ENCODE measurements around the gene PXDN.

DNA sequence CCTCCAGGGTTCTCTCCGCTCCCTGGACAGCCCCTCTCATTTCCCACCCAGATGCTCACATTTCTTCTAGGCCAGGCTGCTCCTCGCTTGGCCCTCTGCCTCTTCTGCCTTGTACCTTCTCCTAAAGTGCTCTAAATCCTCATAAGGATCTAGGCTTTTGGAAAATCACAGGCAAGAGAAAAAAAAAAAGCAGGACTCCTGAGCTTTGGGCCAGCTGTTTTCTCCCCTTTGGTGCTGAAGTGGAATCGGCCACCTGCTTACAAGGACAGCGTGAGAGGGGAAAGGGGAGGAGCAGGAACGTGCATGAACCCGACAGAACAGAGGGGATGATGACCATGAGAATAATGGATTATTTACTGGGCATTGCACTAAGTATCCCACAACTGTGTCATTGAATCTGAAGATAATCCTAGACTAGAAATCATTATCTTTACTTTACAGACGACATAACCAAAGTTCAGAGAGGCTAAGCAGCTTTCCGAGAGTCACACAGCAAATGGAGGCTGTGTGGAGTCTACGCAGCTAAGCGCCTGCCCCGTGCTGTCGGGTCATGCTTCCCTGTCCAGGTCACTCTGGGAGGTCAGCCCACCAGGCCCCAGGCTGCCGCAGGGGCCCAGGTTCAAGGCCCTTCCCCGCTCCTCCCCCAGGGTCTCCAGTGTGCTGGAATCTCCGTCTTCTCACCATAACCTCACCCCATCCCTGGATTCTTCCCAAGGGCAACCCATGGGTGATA lies 141.9 kb downstream of the PXDN start:
- TF ChIP-seq BHLHE40 (IDR thresholded peaks at IDR 0.05; ENCODE audit: low read depth, low read length) (no peak), POLR2A (IDR thresholded peaks at IDR 0.05; ENCODE audit: low read depth, low read length) (no peak), CEBPB (IDR thresholded peaks at IDR 0.05; ENCODE audit: low read depth, low read length) (no peak), SMC3 (IDR thresholded peaks at IDR 0.05; ENCODE audit: low read depth, low read length) (no peak), RAD21 (IDR thresholded peaks at IDR 0.05; ENCODE audit: low read length) (no peak), CHD1 (IDR thresholded peaks at IDR 0.05; ENCODE audit: low read depth, low read length) (no peak), MAFK (IDR thresholded peaks at IDR 0.05; ENCODE audit: low read depth, low read length) (no peak), RFX5 (IDR thresholded peaks at IDR 0.05; ENCODE audit: low read depth, low read length) (no peak)
- TF ChIP-seq, protein P1, sequence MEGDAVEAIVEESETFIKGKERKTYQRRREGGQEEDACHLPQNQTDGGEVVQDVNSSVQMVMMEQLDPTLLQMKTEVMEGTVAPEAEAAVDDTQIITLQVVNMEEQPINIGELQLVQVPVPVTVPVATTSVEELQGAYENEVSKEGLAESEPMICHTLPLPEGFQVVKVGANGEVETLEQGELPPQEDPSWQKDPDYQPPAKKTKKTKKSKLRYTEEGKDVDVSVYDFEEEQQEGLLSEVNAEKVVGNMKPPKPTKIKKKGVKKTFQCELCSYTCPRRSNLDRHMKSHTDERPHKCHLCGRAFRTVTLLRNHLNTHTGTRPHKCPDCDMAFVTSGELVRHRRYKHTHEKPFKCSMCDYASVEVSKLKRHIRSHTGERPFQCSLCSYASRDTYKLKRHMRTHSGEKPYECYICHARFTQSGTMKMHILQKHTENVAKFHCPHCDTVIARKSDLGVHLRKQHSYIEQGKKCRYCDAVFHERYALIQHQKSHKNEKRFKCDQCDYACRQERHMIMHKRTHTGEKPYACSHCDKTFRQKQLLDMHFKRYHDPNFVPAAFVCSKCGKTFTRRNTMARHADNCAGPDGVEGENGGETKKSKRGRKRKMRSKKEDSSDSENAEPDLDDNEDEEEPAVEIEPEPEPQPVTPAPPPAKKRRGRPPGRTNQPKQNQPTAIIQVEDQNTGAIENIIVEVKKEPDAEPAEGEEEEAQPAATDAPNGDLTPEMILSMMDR (conservative IDR thresholded peaks at IDR 0.05; ENCODE audit: low read depth, low read length), result no peak
- TF ChIP-seq, protein P2, sequence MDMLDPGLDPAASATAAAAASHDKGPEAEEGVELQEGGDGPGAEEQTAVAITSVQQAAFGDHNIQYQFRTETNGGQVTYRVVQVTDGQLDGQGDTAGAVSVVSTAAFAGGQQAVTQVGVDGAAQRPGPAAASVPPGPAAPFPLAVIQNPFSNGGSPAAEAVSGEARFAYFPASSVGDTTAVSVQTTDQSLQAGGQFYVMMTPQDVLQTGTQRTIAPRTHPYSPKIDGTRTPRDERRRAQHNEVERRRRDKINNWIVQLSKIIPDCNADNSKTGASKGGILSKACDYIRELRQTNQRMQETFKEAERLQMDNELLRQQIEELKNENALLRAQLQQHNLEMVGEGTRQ (IDR thresholded peaks at IDR 0.05; ENCODE audit: low read depth, low read length), result no peak
- TF ChIP-seq, protein P3, sequence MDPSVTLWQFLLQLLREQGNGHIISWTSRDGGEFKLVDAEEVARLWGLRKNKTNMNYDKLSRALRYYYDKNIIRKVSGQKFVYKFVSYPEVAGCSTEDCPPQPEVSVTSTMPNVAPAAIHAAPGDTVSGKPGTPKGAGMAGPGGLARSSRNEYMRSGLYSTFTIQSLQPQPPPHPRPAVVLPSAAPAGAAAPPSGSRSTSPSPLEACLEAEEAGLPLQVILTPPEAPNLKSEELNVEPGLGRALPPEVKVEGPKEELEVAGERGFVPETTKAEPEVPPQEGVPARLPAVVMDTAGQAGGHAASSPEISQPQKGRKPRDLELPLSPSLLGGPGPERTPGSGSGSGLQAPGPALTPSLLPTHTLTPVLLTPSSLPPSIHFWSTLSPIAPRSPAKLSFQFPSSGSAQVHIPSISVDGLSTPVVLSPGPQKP (IDR thresholded peaks at IDR 0.05; ENCODE audit: borderline replicate concordance, low read depth, low read length), result no peak
